ENCODE results near the gene CCHCR1. TPM values are rescaled to one million over a fixed set of nuclear protein-coding genes. Genes with fewer than 3 reads are reported as not detected.

Gene CCHCR1
- polyA plus RNA-seq, 1 donor: 14.5 TPM

DNA sequence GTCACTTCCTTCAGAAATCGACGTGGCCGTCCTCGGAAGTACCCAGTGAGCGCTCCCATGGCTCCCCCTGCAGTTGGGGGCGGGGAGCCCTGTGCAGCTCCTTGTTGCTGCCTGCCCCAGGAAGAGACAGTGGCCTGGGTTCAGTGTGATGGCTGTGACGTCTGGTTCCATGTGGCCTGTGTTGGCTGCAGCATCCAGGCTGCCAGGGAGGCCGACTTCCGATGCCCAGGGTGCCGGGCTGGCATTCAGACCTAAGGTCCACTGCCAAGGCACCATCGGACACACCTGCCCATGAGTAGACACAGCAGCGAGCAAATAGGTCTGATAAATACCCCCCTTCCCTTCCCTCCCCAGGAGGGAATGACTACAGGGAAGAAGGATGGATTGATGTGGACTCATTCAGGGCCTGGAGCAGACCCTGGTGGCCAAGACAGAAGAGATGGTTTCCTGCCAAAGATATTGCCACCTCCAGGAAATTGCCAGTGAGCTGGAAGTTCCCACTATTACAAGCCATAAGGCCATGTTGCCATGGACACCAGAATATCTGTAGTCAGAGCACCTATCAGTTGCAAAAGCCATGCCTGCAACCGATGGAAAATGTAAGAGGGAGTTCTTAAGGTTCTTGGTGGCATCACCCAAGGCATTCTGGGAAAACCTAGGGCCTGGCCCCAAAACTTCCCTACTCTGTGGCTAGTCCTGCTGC lies 5.0 kb upstream of the CCHCR1 start:
- no peak for DNase-seq

DNA sequence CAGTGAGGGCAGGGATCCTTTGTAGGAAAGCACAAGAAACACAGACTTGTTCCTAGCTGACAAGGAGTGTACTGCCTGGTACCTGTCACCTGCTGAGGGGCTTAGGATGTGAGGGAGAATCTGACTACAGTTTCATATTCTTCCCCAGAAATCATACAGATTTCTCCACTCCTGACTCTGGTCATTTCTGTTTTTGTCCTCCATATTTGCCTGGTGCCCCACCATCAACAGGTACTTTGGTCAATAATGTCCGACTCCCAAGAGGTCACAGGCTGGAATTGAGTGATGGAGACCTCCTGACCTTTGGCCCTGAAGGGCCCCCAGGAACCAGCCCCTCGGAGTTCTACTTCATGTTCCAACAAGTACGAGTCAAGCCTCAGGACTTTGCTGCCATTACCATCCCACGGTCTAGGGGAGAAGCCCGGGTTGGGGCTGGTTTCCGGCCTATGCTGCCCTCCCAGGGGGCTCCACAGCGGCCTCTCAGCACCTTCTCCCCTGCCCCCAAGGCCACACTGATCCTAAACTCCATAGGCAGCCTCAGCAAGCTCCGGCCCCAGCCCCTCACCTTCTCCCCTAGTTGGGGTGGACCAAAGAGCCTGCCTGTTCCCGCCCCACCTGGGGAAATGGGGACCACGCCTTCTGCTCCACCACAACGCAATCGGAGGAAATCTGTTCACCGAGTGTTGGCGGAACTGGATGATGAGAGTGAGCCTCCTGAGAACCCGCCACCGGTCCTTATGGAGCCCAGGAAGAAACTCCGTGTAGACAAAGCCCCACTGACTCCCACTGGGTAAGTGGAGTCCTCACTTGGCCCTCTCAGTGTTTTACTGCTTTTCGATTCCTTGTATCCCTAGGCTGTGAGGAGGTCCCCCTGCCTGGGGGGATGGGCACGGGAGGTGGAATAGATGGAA lies 3.9 kb upstream of the CCHCR1 start:
- DNase-seq: no peak

DNA sequence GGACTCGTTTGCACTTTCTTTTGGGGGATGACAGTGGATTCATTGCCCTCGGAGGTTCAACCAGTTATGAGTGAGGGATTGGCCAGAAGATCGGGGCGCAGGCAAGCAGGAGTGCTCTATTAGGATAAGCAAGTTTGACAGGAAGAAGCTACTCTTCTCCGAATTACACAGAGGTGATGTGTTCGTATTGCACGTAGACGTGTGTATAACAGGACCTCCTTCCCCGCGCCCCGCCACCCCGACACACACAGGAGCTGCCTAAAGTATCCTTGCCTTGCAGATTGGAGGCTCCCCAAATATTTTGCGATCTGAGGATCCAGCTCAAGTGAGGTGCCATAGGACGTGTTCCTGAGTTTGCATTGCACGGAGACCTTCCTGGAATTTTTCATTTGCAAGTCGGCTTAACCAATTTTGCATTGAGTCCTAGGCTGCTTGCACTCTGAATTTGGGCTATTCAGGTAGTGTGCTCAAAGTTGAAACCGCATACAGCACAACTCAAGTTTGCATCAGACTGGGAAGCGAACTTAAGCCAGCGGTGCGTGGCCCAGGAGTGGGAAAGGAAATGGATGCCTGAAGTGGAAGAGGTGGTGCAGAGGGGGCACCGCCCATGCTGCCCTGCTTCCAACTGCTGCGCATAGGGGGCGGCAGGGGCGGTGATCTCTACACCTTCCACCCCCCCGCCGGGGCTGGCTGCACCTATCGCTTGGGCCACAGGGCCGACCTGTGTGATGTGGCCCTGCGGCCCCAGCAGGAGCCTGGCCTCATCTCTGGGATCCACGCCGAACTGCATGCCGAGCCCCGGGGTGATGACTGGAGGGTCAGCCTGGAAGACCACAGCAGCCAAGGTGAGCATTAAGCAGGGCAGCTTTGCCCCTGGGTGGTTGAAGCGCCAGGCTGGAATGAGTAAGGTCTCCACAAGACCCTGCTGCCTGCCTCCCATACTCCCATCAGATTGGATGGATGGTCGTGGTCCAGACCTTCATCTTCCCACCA lies 1.6 kb upstream of the CCHCR1 start:
- no peak for DNase-seq

DNA sequence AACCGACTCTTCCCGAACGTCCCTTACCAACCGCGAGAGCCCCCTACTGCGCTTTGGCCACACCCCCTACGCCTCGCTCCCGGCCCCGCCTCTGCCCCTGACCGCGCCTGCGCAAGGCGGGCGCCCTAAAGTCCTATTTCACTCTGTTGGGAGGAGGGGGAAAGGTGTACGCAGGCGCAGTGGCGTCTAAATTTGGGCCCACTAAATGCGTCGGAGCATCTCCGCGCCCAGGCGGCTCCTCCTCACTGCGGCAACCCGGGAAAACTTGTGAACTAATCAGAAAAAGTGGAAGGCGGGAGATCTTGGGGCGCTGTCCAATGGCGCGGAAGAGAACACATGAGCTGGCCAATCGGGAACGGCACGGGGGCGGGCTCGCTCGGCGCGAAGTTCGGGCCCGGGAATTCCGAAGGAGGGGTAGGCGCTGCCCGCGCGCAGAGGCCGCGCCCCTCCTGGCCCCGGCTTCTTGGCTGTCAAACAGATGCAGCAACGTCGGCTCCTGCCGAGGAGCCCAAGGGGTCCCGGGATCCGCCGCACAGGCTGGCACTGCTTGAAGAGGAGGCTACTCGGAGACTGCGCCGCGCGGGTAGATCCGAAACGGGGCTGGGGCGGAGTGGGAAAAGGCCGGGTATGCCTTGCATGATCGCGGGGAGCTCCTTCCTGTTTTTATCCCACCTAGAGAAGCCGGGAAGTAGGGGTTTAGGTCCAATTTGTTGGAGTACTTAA lies 699 bp upstream of the CCHCR1 start, which contains the start of gene TCF19:
TSS of gene TCF19 (plus strand) at position 450 of the 723 bp plus-strand sequence. CDS start 881 bp downstream, outside the sequence.
- peak; percentile 100 for DNase-seq

DNA sequence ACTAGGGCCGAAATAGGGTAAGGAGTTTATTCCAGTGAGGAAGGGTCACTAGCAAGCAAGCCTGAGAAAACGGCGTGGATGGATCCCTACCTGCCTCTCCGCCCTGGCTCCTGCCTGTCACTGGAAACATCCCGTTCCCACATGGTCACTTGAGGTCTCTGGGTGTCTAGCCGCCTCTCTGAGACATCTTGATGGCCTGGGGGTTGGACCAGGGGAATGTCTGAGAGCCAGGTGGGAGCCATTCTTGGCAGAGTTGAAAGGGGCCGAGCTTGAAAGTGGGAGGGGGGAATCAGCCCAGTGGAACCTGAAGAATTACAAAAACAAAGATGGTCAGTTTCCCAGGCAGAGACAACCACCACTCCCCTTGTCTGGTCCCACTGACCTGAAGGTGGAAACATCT lies 961 bp downstream of the CCHCR1 start:
- no peak for DNase-seq

DNA sequence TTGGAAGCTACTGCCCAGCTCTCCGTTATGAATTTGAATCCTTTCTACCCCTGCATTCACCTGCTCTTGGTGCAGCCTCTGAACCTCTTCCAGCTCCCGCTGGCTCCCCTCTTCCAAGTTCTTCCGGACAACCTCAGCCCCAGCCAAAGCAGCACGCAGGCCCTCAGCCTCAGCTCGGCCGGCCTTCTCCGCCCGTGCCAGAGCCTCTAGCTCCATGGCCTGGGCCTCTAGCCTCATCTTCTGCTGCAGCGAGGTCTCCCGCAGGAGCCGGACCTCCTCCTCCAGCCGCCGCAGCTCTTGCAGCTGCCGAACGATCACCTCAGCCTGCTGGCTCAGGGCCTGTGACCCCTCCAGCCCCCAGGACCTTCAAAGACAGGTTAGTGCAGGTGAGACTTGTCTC lies 3.2 kb downstream of the CCHCR1 start:
- no peak for DNase-seq

DNA sequence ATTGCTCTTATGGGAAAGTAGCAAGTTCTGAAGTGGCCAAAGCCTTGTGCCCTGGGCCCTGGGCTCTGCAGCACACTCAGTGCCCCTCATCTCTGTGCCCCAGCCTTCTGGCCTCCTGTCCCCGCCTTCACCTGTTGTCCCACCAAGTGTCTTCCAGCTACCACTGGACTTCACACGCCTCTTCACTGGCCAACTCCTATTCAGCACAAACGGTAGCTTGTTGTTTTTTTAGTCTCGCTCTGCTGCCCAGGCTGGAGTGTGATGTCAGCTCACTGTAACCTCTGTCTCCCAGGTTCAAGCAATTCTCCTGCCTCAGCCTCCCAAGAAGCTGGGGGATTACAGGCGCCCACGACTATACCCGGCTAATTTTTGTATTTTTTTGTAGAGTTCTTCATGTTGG lies 4.8 kb downstream of the CCHCR1 start:
- no peak for DNase-seq

DNA sequence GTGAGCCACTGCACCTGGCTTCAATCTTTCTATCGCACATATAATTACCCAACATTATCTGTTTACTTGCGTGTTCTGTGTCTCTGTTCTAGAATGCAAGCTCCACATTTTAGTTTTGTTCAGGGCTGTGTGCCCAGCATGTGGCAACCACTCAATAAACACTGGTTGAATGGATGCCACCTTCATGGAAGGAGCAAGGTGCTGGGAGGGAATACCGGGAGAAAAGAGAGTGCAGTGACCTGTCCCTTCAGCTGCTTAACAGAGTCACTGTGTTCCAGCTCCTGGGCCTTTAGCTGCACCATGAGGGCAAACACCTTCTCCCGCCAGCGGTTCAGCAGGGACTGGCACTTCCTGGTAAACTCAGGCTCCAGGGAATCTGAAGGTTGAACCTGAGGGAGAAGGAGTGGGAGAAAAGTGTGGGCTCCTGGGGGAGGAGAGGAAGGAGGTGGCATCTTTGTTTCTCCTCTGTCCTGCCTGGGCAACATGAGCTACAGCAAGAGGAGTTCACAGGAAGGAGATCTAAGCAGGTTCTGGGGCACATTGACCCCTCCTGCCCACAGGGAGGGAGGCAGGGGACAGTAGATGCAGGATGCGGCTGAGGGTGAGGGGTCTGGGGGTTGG lies 7.7 kb downstream of the CCHCR1 start:
- no peak for DNase-seq

DNA sequence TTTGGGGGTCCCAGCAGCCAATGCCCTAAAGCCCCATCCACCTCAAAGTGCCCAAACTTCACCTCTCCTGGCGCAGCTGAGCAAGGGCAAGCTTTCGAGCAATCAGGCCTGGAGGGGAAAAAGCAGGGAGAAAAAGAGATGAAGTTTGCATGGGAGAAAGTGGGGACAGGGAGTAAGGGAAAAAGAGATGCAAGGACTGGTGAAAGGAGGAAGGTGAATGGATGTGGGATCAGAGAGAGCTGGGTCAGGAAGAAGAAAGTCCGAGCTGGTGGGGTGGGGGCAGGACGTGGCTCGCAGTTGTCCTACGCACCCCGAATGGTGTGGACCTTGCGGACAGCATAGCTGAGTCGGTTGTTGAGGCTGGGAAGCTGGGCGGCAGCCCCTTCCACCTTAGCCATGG lies 12.2 kb downstream of the CCHCR1 start:
- DNase-seq: no peak

DNA sequence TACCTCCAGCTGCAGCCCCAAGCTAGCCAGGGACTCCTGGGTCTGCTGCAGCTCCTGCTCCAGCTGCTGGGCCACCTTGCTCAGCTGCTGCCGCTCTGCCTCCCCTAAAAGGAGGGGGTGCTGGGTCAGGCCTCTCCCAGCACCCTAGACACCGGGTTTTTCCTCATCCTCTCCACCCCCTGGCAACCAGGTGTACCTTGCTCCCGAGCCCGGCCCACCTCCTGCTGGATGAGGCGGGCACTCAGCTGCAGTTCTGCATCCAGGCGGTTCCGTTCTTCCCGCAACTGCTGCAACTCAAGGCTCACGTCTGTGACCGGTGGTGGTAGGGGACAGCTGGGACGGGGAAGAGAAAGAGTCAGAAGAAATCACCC lies 12.6 kb downstream of the CCHCR1 start:
- no peak for DNase-seq

DNA sequence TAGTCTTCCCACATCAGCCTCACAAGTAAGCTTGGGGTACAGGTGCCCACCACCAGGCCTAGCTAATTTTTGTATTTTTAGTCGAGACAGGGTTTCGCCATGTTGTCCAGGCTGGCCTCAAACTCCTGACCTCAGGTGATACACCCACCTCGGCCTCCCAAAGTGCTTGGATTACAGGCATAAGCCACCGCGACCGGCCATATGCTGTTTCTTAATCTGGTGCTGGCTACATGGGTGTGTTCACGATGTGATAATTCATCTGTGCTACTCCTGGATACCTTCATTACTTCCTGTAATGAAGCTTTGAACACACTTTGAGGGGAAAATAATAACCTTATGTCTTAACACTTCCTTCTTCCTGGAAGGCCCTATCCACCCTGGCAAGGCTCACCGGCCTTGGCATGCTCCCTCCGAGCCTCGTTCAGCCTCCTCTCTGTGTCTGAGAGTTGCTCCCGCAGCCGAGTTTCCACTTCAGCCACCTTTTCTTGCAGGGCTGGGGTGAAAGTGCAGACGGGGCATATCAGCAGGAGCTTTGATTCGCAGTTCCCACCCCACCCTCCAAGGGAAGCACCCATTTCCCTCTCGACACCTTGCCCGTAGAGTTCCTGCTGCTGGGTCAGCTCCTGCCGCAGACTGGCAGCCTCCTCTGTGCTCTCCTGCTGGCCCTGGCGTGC lies 13.2 kb downstream of the CCHCR1 start:
- DNase-seq: no peak

DNA sequence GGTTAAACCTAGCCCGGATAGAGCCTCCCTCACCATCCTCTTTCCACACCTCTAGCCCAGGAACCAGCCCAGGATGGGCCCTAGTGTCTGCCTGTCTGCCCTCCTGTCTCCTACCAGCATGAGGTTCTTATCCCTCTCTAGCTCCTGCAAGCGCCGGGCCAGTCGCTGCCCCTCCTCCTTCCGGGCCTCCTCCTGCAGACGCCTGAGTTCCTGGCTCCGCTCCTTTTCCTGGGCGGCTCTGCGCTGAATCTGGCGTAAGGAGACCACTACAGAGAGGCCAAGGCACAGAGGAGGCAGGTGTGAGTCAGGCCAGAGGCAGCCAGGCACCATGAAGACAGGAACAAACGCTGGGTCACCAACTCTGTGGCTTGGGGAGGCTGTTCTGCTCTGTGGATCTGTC lies 14.5 kb downstream of the CCHCR1 start:
- peak; percentile 74 for DNase-seq

DNA sequence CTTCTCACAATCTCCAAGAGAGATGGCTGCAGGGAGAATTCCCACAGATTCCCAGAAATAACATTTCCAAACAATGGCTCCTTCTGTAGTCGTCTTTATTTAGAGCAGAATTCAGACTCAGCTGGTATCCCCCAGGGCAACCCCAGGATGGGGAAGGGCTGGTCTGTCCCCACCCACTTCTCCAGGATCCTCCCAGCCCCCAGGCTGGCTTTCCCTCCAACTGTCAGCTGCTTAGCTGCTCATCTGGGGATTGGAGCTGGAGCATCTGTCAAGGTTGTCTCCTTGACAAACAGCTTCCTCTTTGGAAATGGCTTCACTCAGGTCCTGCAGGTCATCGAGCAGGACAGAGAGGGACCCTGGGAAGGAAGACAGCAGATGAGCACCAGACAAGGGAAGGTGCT lies 15.2 kb downstream of the CCHCR1 start:
- no peak for DNase-seq

DNA sequence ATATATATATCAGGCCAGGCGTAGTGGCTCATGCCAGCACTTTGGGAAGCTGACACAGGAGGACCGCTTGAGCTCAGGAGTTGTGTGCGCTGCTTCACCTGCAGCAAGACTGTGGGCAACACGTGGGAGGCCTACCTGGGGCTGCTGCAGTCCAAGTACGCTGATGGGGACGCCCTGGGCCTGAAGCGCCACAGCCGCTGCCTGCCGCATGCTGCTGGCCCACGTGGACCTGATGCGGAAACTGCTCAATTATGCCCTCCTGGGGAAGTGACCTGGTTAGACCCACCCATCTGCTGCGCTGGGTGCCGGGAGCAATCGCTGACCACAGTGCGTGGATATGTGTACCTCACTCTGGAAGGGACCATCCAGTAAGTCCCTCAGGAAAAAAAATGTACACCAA lies 17.0 kb downstream of the CCHCR1 start:
- no peak for DNase-seq

DNA sequence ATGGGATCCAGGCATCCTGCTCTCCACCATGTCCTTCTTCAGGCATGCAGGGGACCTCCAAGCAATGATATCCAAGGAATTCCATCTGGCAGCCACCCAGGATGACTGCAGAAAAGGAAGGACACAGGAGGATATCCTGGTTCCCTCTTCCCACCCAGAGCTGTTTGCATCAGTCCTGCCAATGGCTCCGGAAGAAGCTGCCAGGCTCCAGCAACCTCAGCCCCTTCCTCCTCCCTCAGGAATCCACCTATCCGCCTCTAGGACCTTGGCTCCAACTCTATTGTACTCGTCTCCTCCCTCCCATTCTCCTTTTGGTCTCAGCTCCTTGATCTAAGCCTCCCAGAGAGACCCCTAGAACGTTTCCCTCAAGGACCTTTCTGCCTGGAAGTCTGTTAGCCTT lies 18.0 kb downstream of the CCHCR1 start:
- DNase-seq: no peak

DNA sequence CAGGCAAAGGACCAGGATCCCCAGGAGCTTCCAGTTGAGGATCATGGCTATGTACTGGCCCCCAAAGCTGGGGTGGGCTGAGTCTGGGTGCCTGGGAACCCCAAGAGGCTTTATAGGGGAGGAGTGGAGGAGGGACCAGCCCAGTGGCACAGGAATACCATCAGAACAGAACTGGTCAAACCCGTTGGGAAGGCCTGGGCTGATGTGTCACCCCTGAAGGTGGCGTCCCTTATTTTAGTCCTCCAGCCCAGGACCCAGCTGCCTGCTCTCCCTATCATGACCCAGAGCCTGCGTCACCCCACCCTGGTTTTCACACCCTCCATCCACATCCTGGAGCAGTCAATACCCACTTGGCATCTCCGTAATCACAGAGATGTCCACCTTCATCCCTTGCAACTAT lies 18.6 kb downstream of the CCHCR1 start, which contains the start of gene PSORS1C2:
TSS of gene PSORS1C2 (minus strand) at position 85 of the 400 bp plus-strand sequence. CDS start at position 45, 40 bp downstream.
- no peak for DNase-seq

DNA sequence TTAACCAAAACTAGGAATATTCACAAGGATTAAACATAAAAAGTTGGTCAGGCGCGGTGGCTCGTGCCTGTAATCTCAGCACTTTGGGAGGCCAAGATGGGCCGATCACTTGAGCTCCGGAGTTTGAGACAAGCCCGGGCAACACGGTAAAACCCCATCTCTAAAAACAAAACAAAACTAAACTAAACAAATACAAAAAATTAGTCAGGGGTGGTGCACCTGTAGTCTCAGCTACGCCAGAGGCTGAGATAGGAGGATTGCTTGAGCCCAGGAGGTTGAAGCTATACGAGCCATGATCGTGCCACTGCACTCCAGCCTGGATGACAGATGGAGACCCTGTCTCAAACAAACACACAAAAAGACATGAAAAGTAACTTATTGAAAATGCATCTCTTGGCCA lies 21.9 kb downstream of the CCHCR1 start:
- no peak for DNase-seq

DNA sequence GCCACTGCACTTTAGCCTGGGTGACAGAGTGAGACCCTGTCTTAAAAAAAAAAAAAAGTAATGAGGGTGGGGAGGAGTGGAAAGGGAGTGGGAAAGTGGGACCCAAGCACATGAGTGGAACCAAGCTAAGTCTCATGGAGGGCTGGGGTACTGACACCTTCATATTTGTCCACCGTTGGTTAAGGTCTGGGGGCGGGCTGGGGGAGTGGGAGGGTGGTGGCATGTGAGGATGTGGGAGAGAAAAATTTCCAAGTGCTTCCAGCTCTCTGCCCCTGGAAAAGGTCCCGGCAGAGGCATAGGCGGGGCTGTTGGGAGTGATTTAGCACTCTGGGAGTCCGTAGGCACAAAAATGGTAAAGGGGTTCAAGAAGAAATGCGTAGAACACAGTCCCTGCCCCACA lies 24.8 kb downstream of the CCHCR1 start:
- no peak for DNase-seq

DNA sequence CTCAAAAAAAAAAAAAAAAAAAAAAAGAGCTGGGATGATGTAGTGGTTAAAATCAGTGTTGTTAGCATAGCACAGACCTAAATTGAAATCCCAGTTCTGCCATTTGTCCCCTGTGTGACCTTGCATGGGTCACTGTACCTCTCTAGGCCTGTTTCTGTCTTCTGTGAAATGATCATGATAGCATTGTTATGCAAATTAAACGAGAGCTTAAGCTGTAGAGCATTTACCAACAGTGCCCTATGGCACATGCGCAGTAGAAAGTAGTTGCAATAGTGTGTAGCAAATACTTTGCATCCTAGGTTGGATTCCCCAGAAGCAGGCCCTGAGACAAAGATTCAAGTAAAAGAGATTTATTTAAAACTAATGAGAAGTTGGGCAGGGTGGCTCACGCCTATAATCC lies 26.0 kb downstream of the CCHCR1 start:
- DNase-seq: no peak

DNA sequence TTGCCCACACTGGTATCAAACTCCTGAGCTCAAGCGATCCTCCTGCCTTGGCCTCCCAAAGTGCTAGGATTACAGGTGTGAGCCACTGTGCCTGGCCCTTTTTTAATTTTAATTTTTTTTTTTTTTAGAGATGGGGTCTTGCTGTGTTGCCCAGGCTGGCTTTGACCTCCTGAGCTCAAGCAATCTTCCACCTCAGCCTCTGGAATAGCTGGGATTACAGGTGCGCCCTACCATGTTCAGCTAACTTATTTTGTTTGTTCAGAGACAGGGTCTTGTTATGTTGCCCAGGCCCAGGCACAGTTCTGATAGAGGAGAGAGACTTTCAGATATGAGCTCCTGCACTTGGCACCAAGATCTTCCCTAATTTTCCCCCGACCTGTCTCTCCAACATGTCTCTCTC lies 26.9 kb downstream of the CCHCR1 start:
- no peak for DNase-seq

DNA sequence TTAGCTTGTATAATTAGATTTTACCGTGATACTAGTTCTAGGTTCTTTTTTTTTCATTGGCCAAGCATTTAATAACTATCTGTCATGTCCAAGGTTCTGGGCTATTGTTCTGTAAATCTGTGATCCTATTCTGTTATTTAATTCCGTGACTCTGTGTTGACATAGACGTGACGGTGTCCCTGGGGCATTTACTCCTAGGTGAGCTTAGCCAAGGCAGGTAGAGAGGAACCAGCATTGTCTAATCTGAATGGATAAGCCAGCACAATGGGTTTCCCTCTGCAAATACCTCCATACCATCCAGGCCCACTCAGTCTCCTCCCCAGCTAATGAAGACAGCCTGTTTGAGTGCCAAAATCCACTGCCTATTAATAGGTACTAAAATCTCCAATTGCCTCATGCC lies 28.5 kb downstream of the CCHCR1 start:
- DNase-seq: no peak

All from hindlimb muscle (tissue), 1 donor.